HCT116 (cell line): ENCODE results near the gene CTNND2. TPM values are rescaled to one million over a fixed set of nuclear protein-coding genes. Genes with fewer than 3 reads are reported as not detected.
A peak's percentile ranks its signal among the peaks of the same experiment; 100 is the strongest.

ENCODE experiments used
- ATAC-seq: fragments of 200-7000 bp; cut with Tn5 transposase; 2 replicates; pipeline ENCODE4 v1.9.1; 2020; ENCODE audit warnings: mild to moderate bottlenecking, moderate library complexity
- BruUV-seq: library from RNA; stranded (reverse); fragments of 400-500 nt; replicated peaks from 2 replicates; lab custom pipeline; 2021; lab: Mats Ljungman, UMichigan
- CTCF ChIA-PET: fragments of 300-600 bp; sonication (Branson Sonifier 250); formaldehyde crosslinking; loops from one replicate; lab custom pipeline; 2021; ENCODE audit warnings: antibody characterized with exemption; lab: Charles Lee
- POLR2A ChIA-PET: fragments of 300-600, 350-600 bp; sonication (Branson Sonifier 250); formaldehyde crosslinking; loops from one replicate; lab custom pipeline; 2021; ENCODE audit warnings: antibody characterized with exemption; lab: Charles Lee
- RAD21 ChIA-PET, 2 experiments: fragments of 300-600 bp; sonication (Branson Sonifier 250); formaldehyde crosslinking; loops; one replicate each; lab custom pipeline; 2023; ENCODE audit warnings: low total read pairs in 2 of 2; ENCODE audit not compliant: uncharacterized antibody in 2 of 2, unreplicated experiment in 2 of 2, low non-redundant PET in 1 of 2; lab: Charles Lee
- DNase-seq: peaks from one replicate; pipeline ENCODE4 v3.0.0-alpha.2; 2010; ENCODE audit warnings: low read depth, low spot score
- H2AFZ ChIP-seq: fragments of 200-600 bp; shearing (Covaris generic), sonication (generic); 2 replicates; pipeline ENCODE4 v1.6.1; 2017; ENCODE audit warnings: low read depth, mixed run types, mixed read lengths, antibody characterized with exemption, low read length; ENCODE audit not compliant: poor library complexity, severe bottlenecking
- H3K27ac ChIP-seq: 2 replicates; pipeline ENCODE4 v1.5.1; 2012; ENCODE audit warnings: low read depth, low read length
- H3K27me3 ChIP-seq: fragments of 200-600 bp; sonication (generic); 2 replicates; pipeline ENCODE4 v1.6.1; 2016; ENCODE audit warnings: mixed run types, low read length, mixed read lengths; ENCODE audit not compliant: insufficient read depth
- H3K36me3 ChIP-seq, 2 experiments: fragments of 200-500 bp in 1 of 2; fragments of 200-600 bp in 1 of 2; sonication (Bioruptor generic) in 1 of 2; sonication (generic) in 1 of 2; 2 replicates each; pipeline versions ENCODE4 v1.5.1 to v1.6.1; 2014 to 2016; ENCODE audit warnings: low read length in 2 of 2, inconsistent platforms in 1 of 2, mixed read lengths in 1 of 2, mixed run types in 1 of 2; ENCODE audit not compliant: insufficient read depth in 2 of 2, control insufficient read depth in 1 of 2
- H3K4me1 ChIP-seq, 2 experiments: fragments of 200-600 bp in 1 of 2; sonication (generic) in 1 of 2; 2 replicates each; pipeline versions ENCODE4 v1.5.1 to v1.6.1; 2012 to 2017; ENCODE audit warnings: low read length in 2 of 2, inconsistent platforms in 1 of 2, mild to moderate bottlenecking in 1 of 2, mixed read lengths in 1 of 2, mixed run types in 1 of 2, moderate library complexity in 1 of 2; ENCODE audit not compliant: insufficient read depth in 2 of 2, control insufficient read depth in 1 of 2
- H3K4me2 ChIP-seq: fragments of 200-600 bp; sonication (generic); 2 replicates; pipeline ENCODE4 v1.6.1; 2017; ENCODE audit warnings: mixed run types, low read length, mixed read lengths
- H3K4me3 ChIP-seq, 2 experiments: fragments of 200-600 bp in 1 of 2; sonication (generic) in 1 of 2; replicated peaks in 1 of 2; 2 replicates each; pipeline ENCODE4 v1.5.1; 2011 to 2016; ENCODE audit warnings: low read length in 2 of 2, control low read depth in 1 of 2, low read depth in 1 of 2, mild to moderate bottlenecking in 1 of 2, mixed read lengths in 1 of 2, mixed run types in 1 of 2
- H3K79me2 ChIP-seq: fragments of 200-600 bp; sonication (generic); 2 replicates; pipeline ENCODE4 v1.6.1; 2017; ENCODE audit warnings: mild to moderate bottlenecking, mixed run types, low read length, moderate library complexity, mixed read lengths; ENCODE audit not compliant: insufficient read depth
- H3K9ac ChIP-seq: fragments of 200-600 bp; sonication (generic); 2 replicates; pipeline ENCODE4 v1.6.1; 2016; ENCODE audit warnings: low read length, mixed read lengths
- H3K9me2 ChIP-seq: fragments of 200-600 bp; sonication (generic), shearing (Covaris generic); 2 replicates; pipeline ENCODE4 v1.6.1; 2017; ENCODE audit warnings: mixed run types, mild to moderate bottlenecking, moderate library complexity; ENCODE audit not compliant: insufficient read depth
- H3K9me3 ChIP-seq, 2 experiments: fragments of 200-500 bp in 1 of 2; fragments of 200-600 bp in 1 of 2; sonication (Bioruptor generic) in 1 of 2; sonication (generic) in 1 of 2; 2 replicates each; pipeline ENCODE4 v1.6.1; 2014 to 2017; ENCODE audit warnings: low read length in 2 of 2, mixed read lengths in 2 of 2, inconsistent platforms in 1 of 2, low read depth in 1 of 2, mild to moderate bottlenecking in 1 of 2, mixed run types in 1 of 2, moderate library complexity in 1 of 2; ENCODE audit not compliant: control insufficient read depth in 1 of 2, insufficient read depth in 1 of 2
- H4K20me1 ChIP-seq: fragments of 200-600 bp; sonication (generic), shearing (Covaris generic); 2 replicates; pipeline ENCODE4 v1.6.1; 2017; ENCODE audit warnings: mixed run types, mild to moderate bottlenecking, moderate library complexity; ENCODE audit not compliant: insufficient read depth
- CBX3 ChIP-seq: IDR thresholded peaks from 2 replicates; pipeline ENCODE4 v1.6.1; 2012; ENCODE audit warnings: low read depth
- CEBPB ChIP-seq: IDR thresholded peaks from 2 replicates; pipeline ENCODE4 v1.6.1; 2012; ENCODE audit warnings: low read depth
- EGR1 ChIP-seq: IDR thresholded peaks from 2 replicates; pipeline ENCODE4 v1.6.1; 2012; ENCODE audit warnings: low read depth
- ELF1 ChIP-seq: IDR thresholded peaks from 2 replicates; pipeline ENCODE4 v1.6.1; 2012; ENCODE audit warnings: low read depth, borderline replicate concordance
- EZH2 ChIP-seq: fragments of 200-600 bp; sonication (generic); IDR thresholded peaks from 2 replicates; pipeline ENCODE4 v1.6.1; 2017; ENCODE audit warnings: antibody characterized with exemption, mixed run types
- EZH2phosphoT487 ChIP-seq: fragments of 200-600 bp; IDR thresholded peaks from 2 replicates; pipeline ENCODE4 v1.6.1; 2018; ENCODE audit warnings: antibody characterized with exemption, borderline replicate concordance
- POLR2A ChIP-seq: IDR thresholded peaks from 2 replicates; pipeline ENCODE4 v1.7.0; 2011; ENCODE audit warnings: borderline replicate concordance; ENCODE audit not compliant: insufficient read depth, insufficient read length; ENCODE audit errors: extremely low read depth
- POLR2AphosphoS5 ChIP-seq: IDR thresholded peaks from 2 replicates; pipeline ENCODE4 v1.6.1; 2011; ENCODE audit warnings: mild to moderate bottlenecking, low read depth, low read length, moderate library complexity
- RAD21 ChIP-seq: IDR thresholded peaks from 2 replicates; pipeline ENCODE4 v1.6.1; 2012; ENCODE audit warnings: low read depth, mild to moderate bottlenecking
- SP1 ChIP-seq: IDR thresholded peaks from 2 replicates; pipeline ENCODE4 v1.6.1; 2012; ENCODE audit warnings: low read depth
- SRF ChIP-seq: IDR thresholded peaks from 2 replicates; pipeline ENCODE4 v1.6.1; 2012; ENCODE audit warnings: low read depth
- TCF7L2 ChIP-seq: IDR thresholded peaks from 2 replicates; pipeline ENCODE4 v1.7.0; 2011; ENCODE audit warnings: borderline replicate concordance, inconsistent platforms; ENCODE audit not compliant: insufficient read depth, insufficient read length; ENCODE audit errors: extremely low read depth
- YY1 ChIP-seq: IDR thresholded peaks from 2 replicates; pipeline ENCODE4 v1.6.1; 2011; ENCODE audit warnings: low read length, low read depth, moderate library complexity, mild to moderate bottlenecking; ENCODE audit not compliant: insufficient replicate concordance; ENCODE audit errors: extremely low read depth
- ZFX ChIP-seq: fragments of 450-650 bp; IDR thresholded peaks from 2 replicates; pipeline ENCODE4 v1.6.1; 2017
- intact Hi-C: fragments of 100-400 bp; cut with micrococcal nuclease; formaldehyde crosslinking; loops from 2 replicates; pipeline ENCODE4 v1.10.0; 2022
- total RNA-seq: library from RNA; stranded (reverse); gene quantifications from one replicate; pipeline ENCODE4 v1.2.1, GENCODE V29; 2021; ENCODE audit not compliant: unreplicated experiment
- TF ChIP-seq, protein P1 (sequence below), 3 experiments: fragments of 200-600 bp in 1 of 3; sonication (generic) in 1 of 3; IDR thresholded peaks in 2 of 3; conservative IDR thresholded peaks in 1 of 3; 2 replicates each; pipeline ENCODE4 v1.5.1; 2012 to 2017; ENCODE audit warnings: low read depth in 2 of 3, low read length in 2 of 3, antibody characterized with exemption in 1 of 3, borderline replicate concordance in 1 of 3, control low read depth in 1 of 3, mild to moderate bottlenecking in 1 of 3, mixed read lengths in 1 of 3, mixed run types in 1 of 3, moderate library complexity in 1 of 3; ENCODE audit not compliant: insufficient read depth in 1 of 3
- TF ChIP-seq, protein P2 (sequence below): IDR thresholded peaks from 2 replicates; pipeline ENCODE4 v1.6.1; 2011; ENCODE audit warnings: mild to moderate bottlenecking, low read length, moderate library complexity; ENCODE audit not compliant: insufficient replicate concordance; ENCODE audit errors: extremely low read depth

Gene CTNND2
- total RNA-seq, 1 experiment from 2014 or later = not detected

DNA sequence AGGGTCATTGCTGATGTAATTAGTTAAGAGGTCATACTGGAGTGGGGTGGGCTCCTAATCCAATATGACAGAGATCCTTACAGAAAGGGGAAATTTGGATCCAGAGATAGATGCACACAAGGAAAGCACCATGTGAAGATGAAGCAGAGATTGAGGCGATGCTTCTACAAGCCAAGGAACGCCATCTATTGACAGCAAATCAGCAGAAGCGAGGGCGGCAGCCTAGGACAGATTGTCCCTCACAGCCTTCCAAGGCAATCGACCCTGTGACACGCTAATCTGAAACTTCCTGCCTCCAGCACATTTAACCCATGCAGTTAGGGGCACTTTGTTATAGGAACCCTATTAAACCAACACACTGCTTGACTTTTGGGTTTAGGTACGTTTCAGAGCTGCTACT lies 858.1 kb downstream of the CTNND2 start:
- Histone ChIP-seq H3K27me3 (peaks cover 33% of the 10 kb centered on the region), H2AFZ (no peak overlapping the region), H3K4me3 (no peak overlapping the region), H3K36me3 (no peaks in the 10 kb centered on the region), H3K9me3 (no peaks in the 10 kb centered on the region), H3K27ac (no peak overlapping the region), H3K79me2 (no peaks in the 10 kb centered on the region), H3K4me2 (no peak overlapping the region), H3K4me1 (no peaks in the 10 kb centered on the region), H4K20me1 (no peaks in the 10 kb centered on the region), H3K9me2 (no peaks in the 10 kb centered on the region), H3K9ac (no peak overlapping the region)
- intact Hi-C loops = no loop called here
- DNase-seq (no peak), ATAC-seq (peak; percentile 50)
- ChIA-PET POLR2A (no interaction called here), CTCF (no interaction called here), RAD21 (no interaction called here)
- BruUV-seq = no TSS peak
- TF ChIP-seq RAD21 = peak; percentile 33; the same call in 1 of the 2 replicates
- TF ChIP-seq POLR2A = no peak

DNA sequence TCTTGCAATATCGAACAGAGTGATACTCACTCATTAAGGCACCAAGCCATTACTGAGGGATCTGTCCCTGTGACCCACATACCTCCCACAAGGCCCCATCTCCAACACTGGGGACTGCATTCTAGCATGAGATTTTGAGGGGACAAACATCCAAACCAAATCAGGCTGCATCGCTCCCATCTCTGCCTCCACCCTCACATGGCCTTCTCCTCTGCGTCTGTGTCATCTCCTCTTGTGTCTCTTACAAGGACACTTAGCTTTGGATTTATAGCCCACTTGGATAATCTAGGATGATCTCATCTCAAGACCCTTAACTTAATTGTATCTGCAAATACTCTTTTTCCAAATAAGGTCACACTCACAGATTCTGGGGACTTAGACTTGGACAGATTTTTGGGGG lies 858.8 kb downstream of the CTNND2 start:
- Histone ChIP-seq H3K9me2 (no peaks in the 10 kb centered on the region), H3K9me3 (no peaks in the 10 kb centered on the region), H3K4me3 (no peak overlapping the region), H3K9ac (no peak overlapping the region), H3K36me3 (no peaks in the 10 kb centered on the region), H3K27me3 (peaks cover 41% of the 10 kb centered on the region), H3K4me2 (no peak overlapping the region), H2AFZ (no peak overlapping the region), H4K20me1 (no peaks in the 10 kb centered on the region), H3K79me2 (no peaks in the 10 kb centered on the region), H3K27ac (no peak overlapping the region), H3K4me1 (no peaks in the 10 kb centered on the region)
- ChIA-PET POLR2A (no interaction called here), CTCF (no interaction called here), RAD21 (no interaction called here)
- DNase-seq (no peak), ATAC-seq (no peak)
- intact Hi-C loops = no loop called here
- no TSS peak for BruUV-seq
- TF ChIP-seq ZFX (no peak), CEBPB (no peak), CBX3 (no peak), RAD21 (no peak), SRF (no peak), EGR1 (no peak), SP1 (no peak), ELF1 (no peak), POLR2A (no peak), EZH2 (no peak), YY1 (no peak), TCF7L2 (no peak), POLR2AphosphoS5 (no peak), EZH2phosphoT487 (no peak)
- TF ChIP-seq, protein P1, sequence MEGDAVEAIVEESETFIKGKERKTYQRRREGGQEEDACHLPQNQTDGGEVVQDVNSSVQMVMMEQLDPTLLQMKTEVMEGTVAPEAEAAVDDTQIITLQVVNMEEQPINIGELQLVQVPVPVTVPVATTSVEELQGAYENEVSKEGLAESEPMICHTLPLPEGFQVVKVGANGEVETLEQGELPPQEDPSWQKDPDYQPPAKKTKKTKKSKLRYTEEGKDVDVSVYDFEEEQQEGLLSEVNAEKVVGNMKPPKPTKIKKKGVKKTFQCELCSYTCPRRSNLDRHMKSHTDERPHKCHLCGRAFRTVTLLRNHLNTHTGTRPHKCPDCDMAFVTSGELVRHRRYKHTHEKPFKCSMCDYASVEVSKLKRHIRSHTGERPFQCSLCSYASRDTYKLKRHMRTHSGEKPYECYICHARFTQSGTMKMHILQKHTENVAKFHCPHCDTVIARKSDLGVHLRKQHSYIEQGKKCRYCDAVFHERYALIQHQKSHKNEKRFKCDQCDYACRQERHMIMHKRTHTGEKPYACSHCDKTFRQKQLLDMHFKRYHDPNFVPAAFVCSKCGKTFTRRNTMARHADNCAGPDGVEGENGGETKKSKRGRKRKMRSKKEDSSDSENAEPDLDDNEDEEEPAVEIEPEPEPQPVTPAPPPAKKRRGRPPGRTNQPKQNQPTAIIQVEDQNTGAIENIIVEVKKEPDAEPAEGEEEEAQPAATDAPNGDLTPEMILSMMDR (IDR thresholded peaks at IDR 0.05 in 2 of 3, conservative IDR thresholded peaks at IDR 0.05 in 1 of 3; ENCODE audit: borderline replicate concordance in 1 of 3, insufficient read depth in 1 of 3, low read depth in 2 of 3, low read length in 2 of 3) = no peak
- TF ChIP-seq, protein P2, sequence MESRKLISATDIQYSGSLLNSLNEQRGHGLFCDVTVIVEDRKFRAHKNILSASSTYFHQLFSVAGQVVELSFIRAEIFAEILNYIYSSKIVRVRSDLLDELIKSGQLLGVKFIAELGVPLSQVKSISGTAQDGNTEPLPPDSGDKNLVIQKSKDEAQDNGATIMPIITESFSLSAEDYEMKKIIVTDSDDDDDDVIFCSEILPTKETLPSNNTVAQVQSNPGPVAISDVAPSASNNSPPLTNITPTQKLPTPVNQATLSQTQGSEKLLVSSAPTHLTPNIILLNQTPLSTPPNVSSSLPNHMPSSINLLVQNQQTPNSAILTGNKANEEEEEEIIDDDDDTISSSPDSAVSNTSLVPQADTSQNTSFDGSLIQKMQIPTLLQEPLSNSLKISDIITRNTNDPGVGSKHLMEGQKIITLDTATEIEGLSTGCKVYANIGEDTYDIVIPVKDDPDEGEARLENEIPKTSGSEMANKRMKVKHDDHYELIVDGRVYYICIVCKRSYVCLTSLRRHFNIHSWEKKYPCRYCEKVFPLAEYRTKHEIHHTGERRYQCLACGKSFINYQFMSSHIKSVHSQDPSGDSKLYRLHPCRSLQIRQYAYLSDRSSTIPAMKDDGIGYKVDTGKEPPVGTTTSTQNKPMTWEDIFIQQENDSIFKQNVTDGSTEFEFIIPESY = no peak
